Kidney epithelial cell (primary cell): ENCODE measurements around the gene LLCFC1. TPM values are rescaled to one million over a fixed set of nuclear protein-coding genes. Genes with fewer than 3 reads are reported as not detected.
A peak's percentile ranks its signal among the peaks of the same experiment; 100 is the strongest.

Experiments used
- DNase-seq: peaks from one replicate; pipeline ENCODE4 v3.0.0-alpha.2; 2010; ENCODE audit warnings: low read depth
- H3K27me3 ChIP-seq: 2 replicates; pipeline ENCODE4 v1.6.0; 2011; ENCODE audit warnings: low read length; ENCODE audit not compliant: control insufficient read depth, insufficient read depth
- H3K36me3 ChIP-seq: 2 replicates; pipeline ENCODE4 v1.5.1; 2011; ENCODE audit warnings: low read length; ENCODE audit not compliant: control insufficient read depth, insufficient read depth
- H3K4me3 ChIP-seq: 2 replicates; pipeline ENCODE4 v1.5.1; 2011; ENCODE audit warnings: low read depth, mild to moderate bottlenecking, control low read depth, low read length
- CTCF ChIP-seq: IDR thresholded peaks from 2 replicates; pipeline ENCODE4 v1.5.1; 2011; ENCODE audit warnings: mild to moderate bottlenecking, moderate library complexity, low read length, control low read depth, inconsistent platforms; ENCODE audit not compliant: insufficient read depth, poor library complexity, severe bottlenecking
- total RNA-seq: library from RNA; depleted of rRNA; stranded (reverse); fragments of >200 nt; gene quantifications from 2 replicates; pipeline ENCODE4 v1.2.3, GENCODE V29; 2015

The LLCFC1 gene
- not detected in 2 replicates for total RNA-seq

GRCh38 chr7:142939226-142939910, at the start of gene LLCFC1:
Gene LLCFC1, plus strand, starts transcription at chr7:142939484. Its CDS starts 138 bp downstream, at chr7:142939622.
- H3K27me3 ChIP-seq = no peaks in the 10 kb centered on the region
- peak; percentile 9 for TF ChIP-seq CTCF
- H3K36me3 ChIP-seq = no peaks in the 10 kb centered on the region

GRCh38 chr7:142889816-142890215, 49.5 kb upstream of the LLCFC1 start:
- DNase-seq = no peak
- Histone ChIP-seq H3K27me3 (no peaks in the 10 kb centered on the region), H3K36me3 (no peaks in the 10 kb centered on the region), H3K4me3 (no peak overlapping the region)
- no peak for TF ChIP-seq CTCF

More at GRCh38 chr7:142939226-142939910, at the start of gene LLCFC1:
- no peak within 1 kb of the TSS for H3K4me3 ChIP-seq
- DNase-seq = no peak

GRCh38 chr7:142890874-142891485, 48.3 kb upstream of the LLCFC1 start:
- TF ChIP-seq CTCF = no peak
- H3K4me3 ChIP-seq = no peak overlapping the region
- no peaks in the 10 kb centered on the region for H3K27me3 ChIP-seq
- H3K36me3 ChIP-seq = no peaks in the 10 kb centered on the region
- no peak for DNase-seq

- DNase-seq = no peak
- TF ChIP-seq CTCF = no peak
- H3K4me3 ChIP-seq = no peak overlapping the region
- no peaks in the 10 kb centered on the region for H3K27me3 ChIP-seq
- H3K36me3 ChIP-seq = no peaks in the 10 kb centered on the region
These were observed 47.7 kb upstream of the LLCFC1 start for GRCh38 chr7:142891490-142892082.

- DNase-seq = no peak
- TF ChIP-seq CTCF = no peak
- Histone ChIP-seq H3K27me3 (no peaks in the 10 kb centered on the region), H3K36me3 (no peaks in the 10 kb centered on the region), H3K4me3 (no peak overlapping the region)
These were observed 46.3 kb upstream of the LLCFC1 start for GRCh38 chr7:142892951-142893350.
